Spinal cord (tissue), 10 donors: Measurements from ENCODE around the gene PDLIM1. TPM values are rescaled to one million over a fixed set of nuclear protein-coding genes. Genes with fewer than 3 reads are reported as not detected.

ENCODE experiments used
- DNase-seq, 6 donors: peaks; one replicate each; pipeline versions ENCODE4 v3.0.0 to v3.0.0-alpha.2; 2013 to 2015; ENCODE audit warnings: low spot score in 6 of 6, low read depth in 4 of 6
- H3K27ac ChIP-seq: one replicate; pipeline ENCODE4 v1.5.1; 2013; ENCODE audit warnings: low read depth, low read length, control low read depth
- H3K27me3 ChIP-seq: one replicate; pipeline ENCODE4 v1.6.1; 2013; ENCODE audit warnings: low read length; ENCODE audit not compliant: control insufficient read depth, insufficient read depth
- H3K36me3 ChIP-seq: one replicate; pipeline ENCODE4 v1.6.1; 2013; ENCODE audit warnings: low read length; ENCODE audit not compliant: control insufficient read depth, insufficient read depth
- H3K4me1 ChIP-seq: one replicate; pipeline ENCODE4 v1.6.1; 2013; ENCODE audit warnings: low read length; ENCODE audit not compliant: control insufficient read depth, insufficient read depth
- H3K4me3 ChIP-seq: one replicate; pipeline ENCODE4 v1.5.1; 2013; ENCODE audit warnings: low read depth, low read length, control low read depth
- H3K9me3 ChIP-seq: one replicate; pipeline ENCODE4 v1.6.1; 2013; ENCODE audit warnings: low read length; ENCODE audit not compliant: control insufficient read depth, insufficient read depth
- WGBS: methylation state at CpG from one replicate; pipeline ENCODE4 v1.1.5; 2013; ENCODE audit warnings: missing lambda C conversion rate; ENCODE audit not compliant: insufficient coverage; 5-methylcytosine and 5-hydroxymethylcytosine counted together
- polyA plus RNA-seq, 2 donors: library from polyadenylated mRNA; unstranded; fragments of 120-200 nt; gene quantifications; one replicate each; pipeline ENCODE4 v1.2.1, GENCODE V29; 2013; ENCODE audit not compliant: insufficient read length in 2 of 2
- total RNA-seq, 2 donors: library from RNA; depleted of rRNA in 1 of 2; stranded (reverse); fragments of 120-200 nt in 1 of 2; fragments of >200 nt in 1 of 2; gene quantifications; one replicate each; pipeline versions ENCODE4 v1.2.3 to v1.2.4, GENCODE V29; 2013 to 2014
- donor health status: healthy.

Gene PDLIM1
- total and polyA plus RNA-seq, 4 donors, result 8.5 to 33.0 (median 20.4) TPM

DNA sequence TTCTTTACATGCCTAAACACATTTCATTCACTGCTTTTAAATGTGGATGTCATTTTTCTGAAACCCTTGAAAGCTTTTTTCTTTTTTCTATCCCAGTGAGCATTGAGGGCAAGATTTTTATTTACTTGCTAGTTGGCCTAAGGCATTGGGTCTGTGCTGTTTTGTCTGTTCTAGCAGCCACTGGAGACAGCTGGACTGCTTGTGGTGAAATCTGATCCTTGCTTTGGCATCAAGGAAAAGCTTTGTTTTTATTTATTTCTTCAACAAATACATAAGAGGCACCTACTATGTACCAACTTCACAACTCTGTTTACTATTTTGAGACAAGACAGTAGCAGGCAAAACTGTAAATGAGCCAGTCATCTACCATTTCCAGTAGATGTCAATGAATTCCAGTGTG lies 28.4 kb upstream of the PDLIM1 start:
- Histone ChIP-seq H3K27me3 (no peaks in the 10 kb centered on the region), H3K4me3 (no peak overlapping the region), H3K4me1 (no peaks in the 10 kb centered on the region), H3K27ac (no peak overlapping the region), H3K9me3 (no peaks in the 10 kb centered on the region), H3K36me3 (peaks cover 26% of the 10 kb centered on the region)
- peak in 1 of 6 donors; percentile 17 for DNase-seq

DNA sequence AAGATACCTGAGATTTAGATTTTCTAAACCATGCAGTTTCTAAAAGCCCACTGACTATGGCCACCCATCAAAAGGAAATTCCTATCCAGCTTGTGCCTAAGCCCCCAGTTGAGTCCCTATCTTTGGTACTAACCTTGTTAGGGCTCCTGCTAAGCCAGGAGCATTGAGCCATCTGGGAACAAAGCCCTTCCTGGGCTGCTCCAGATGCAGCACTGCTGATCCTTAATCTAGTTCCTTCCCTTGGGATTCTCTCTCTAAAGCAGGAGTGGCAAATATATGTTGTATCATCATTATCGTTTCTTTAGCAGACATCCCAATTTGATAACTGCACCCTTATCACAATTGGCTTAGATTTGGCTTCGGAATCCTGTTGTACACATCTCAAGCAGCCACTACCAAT lies 24.7 kb upstream of the PDLIM1 start:
- Histone ChIP-seq H3K27ac (no peak overlapping the region), H3K27me3 (no peaks in the 10 kb centered on the region), H3K9me3 (no peaks in the 10 kb centered on the region), H3K36me3 (peaks cover 14% of the 10 kb centered on the region), H3K4me1 (no peaks in the 10 kb centered on the region), H3K4me3 (no peak overlapping the region)
- WGBS, result no CpG with 5 or more reads among the region's 2 CpGs
- no peak for DNase-seq

- Histone ChIP-seq H3K4me3 (no peak overlapping the region), H3K4me1 (no peaks in the 10 kb centered on the region), H3K36me3 (peaks cover 12% of the 10 kb centered on the region), H3K27ac (no peak overlapping the region), H3K9me3 (no peaks in the 10 kb centered on the region), H3K27me3 (no peaks in the 10 kb centered on the region)
- no peak for DNase-seq
- 85% methylated on average over 3 of the region's 4 CpGs for whole genome bisulfite sequencing
These were observed 23.6 kb upstream of the PDLIM1 start for GRCh38 chr10:95314192-95314918.

- no peak overlapping the region for H3K4me3 ChIP-seq
- peaks cover 12% of the 10 kb centered on the region for H3K36me3 ChIP-seq
- H3K27me3 ChIP-seq, result no peaks in the 10 kb centered on the region
- no peaks in the 10 kb centered on the region for H3K4me1 ChIP-seq
- H3K9me3 ChIP-seq, result no peaks in the 10 kb centered on the region
- no peak overlapping the region for H3K27ac ChIP-seq
- WGBS, result no CpG with 5 or more reads among the region's 1 CpG
- DNase-seq, result no peak
These were observed 22.2 kb upstream of the PDLIM1 start for GRCh38 chr10:95312986-95313495.

DNA sequence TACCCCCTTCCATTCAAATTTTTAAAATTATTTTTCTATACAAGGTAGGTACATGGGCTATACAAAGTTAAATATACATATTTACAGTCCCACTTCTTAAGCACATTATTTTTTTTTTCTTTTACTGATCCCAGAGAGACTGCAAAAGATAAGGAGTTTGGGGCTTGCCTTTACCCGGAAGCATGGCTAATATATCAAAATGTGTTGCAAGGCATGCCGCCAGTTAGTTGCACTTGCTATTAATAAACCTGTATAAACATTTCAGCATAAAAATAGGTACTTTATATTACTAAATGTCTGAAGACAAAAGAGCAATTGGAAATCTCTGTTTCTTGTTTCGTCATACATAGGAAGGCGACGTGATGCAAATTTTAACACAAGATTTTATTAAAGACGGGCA lies 21.5 kb upstream of the PDLIM1 start:
- Histone ChIP-seq H3K4me1 (no peaks in the 10 kb centered on the region), H3K27me3 (no peaks in the 10 kb centered on the region), H3K27ac (no peak overlapping the region), H3K36me3 (peaks cover 12% of the 10 kb centered on the region), H3K9me3 (no peaks in the 10 kb centered on the region), H3K4me3 (no peak overlapping the region)
- 100% methylated on average over 3 of the region's 6 CpGs for WGBS
- DNase-seq, result no peak

- no peak overlapping the region for H3K27ac ChIP-seq
- no peaks in the 10 kb centered on the region for H3K9me3 ChIP-seq
- peaks cover 4% of the 10 kb centered on the region for H3K36me3 ChIP-seq
- H3K4me3 ChIP-seq, result no peak overlapping the region
- H3K4me1 ChIP-seq, result no peaks in the 10 kb centered on the region
- DNase-seq, result no peak
- no peaks in the 10 kb centered on the region for H3K27me3 ChIP-seq
- 100% methylated on average over 1 of the region's 1 CpG for WGBS
These were observed 19.2 kb upstream of the PDLIM1 start for GRCh38 chr10:95309958-95310357.

- peak in 1 of 6 donors; percentile 28 for DNase-seq
- H3K36me3 ChIP-seq, result no peaks in the 10 kb centered on the region
- no peaks in the 10 kb centered on the region for H3K27me3 ChIP-seq
- no peak overlapping the region for H3K4me3 ChIP-seq
- no peaks in the 10 kb centered on the region for H3K9me3 ChIP-seq
- WGBS, result 81% methylated on average over 3 of the region's 8 CpGs
- no peak overlapping the region for H3K27ac ChIP-seq
- peaks cover under 1% of the 10 kb centered on the region for H3K4me1 ChIP-seq
These were observed 17.8 kb upstream of the PDLIM1 start for GRCh38 chr10:95308389-95309302.

- Histone ChIP-seq H3K4me3 (no peak overlapping the region), H3K27me3 (no peaks in the 10 kb centered on the region), H3K9me3 (no peaks in the 10 kb centered on the region), H3K27ac (no peak overlapping the region), H3K36me3 (no peaks in the 10 kb centered on the region), H3K4me1 (peaks cover 4% of the 10 kb centered on the region)
- DNase-seq, result no peak
- WGBS, result no CpG with 5 or more reads among the region's 1 CpG
These were observed 16.0 kb upstream of the PDLIM1 start for GRCh38 chr10:95306851-95307250.

GRCh38 chr10:95306318-95306650 lies 15.5 kb upstream of the PDLIM1 start:
- peak in 1 of 6 donors; percentile 54 for DNase-seq
- Histone ChIP-seq H3K4me1 (peaks cover 4% of the 10 kb centered on the region), H3K27me3 (no peaks in the 10 kb centered on the region), H3K27ac (no peak overlapping the region), H3K9me3 (no peaks in the 10 kb centered on the region), H3K36me3 (no peaks in the 10 kb centered on the region), H3K4me3 (no peak overlapping the region)
- 40% methylated on average over 1 of the region's 3 CpGs for WGBS
